ENCODE measurements around the gene TRIM15.
"Not testable (repeated sequence)": the region's sequence is repeated elsewhere in the genome, so short reads cannot be mapped to it uniquely, and the experiment has no call there.

The TRIM15 gene

GRCh38 chr6:30162265-30163089 is 869 bp upstream of the TRIM15 start:
- no peak for DNase-seq (ENCODE audit: low read depth)

GRCh38 chr6:30163918-30164654 is 740 bp downstream of the TRIM15 start:
- DNase-seq (ENCODE audit: low read depth), result no peak

- DNase-seq (ENCODE audit: low read depth), result no peak
Measured at GRCh38 chr6:30164714-30165113, 1.4 kb downstream of the TRIM15 start.

GRCh38 chr6:30165238-30165637 is 1.9 kb downstream of the TRIM15 start:
- DNase-seq (ENCODE audit: low read depth), result not testable (repeated sequence)

- no peak for DNase-seq (ENCODE audit: low read depth)
Measured at GRCh38 chr6:30167101-30167500, 3.8 kb downstream of the TRIM15 start.

GRCh38 chr6:30168741-30169140 is 5.4 kb downstream of the TRIM15 start:
- no peak for DNase-seq (ENCODE audit: low read depth)

- DNase-seq (ENCODE audit: low read depth), result peak; percentile 52
Measured at GRCh38 chr6:30169658-30170614, 6.6 kb downstream of the TRIM15 start.

- peak; percentile 18 for DNase-seq (ENCODE audit: low read depth)
Measured at GRCh38 chr6:30171677-30172471, 8.5 kb downstream of the TRIM15 start.

GRCh38 chr6:30172681-30173080 is 9.3 kb downstream of the TRIM15 start:
- DNase-seq (ENCODE audit: low read depth), result no peak

GRCh38 chr6:30175765-30176164 is 12.4 kb downstream of the TRIM15 start:
- DNase-seq (ENCODE audit: low read depth), result no peak

- DNase-seq (ENCODE audit: low read depth), result no peak
Measured at GRCh38 chr6:30178837-30179236, 15.5 kb downstream of the TRIM15 start.

GRCh38 chr6:30180145-30180544 is 16.8 kb downstream of the TRIM15 start:
- DNase-seq (ENCODE audit: low read depth), result no peak

GRCh38 chr6:30184417-30185031 is 21.2 kb downstream of the TRIM15 start:
- DNase-seq (ENCODE audit: low read depth), result no peak

- DNase-seq (ENCODE audit: low read depth), result no peak
Measured at GRCh38 chr6:30185846-30186484, 22.6 kb downstream of the TRIM15 start.

- no peak for DNase-seq (ENCODE audit: low read depth)
Measured at GRCh38 chr6:30188541-30188940, 25.2 kb downstream of the TRIM15 start.

- peak; percentile 47 for DNase-seq (ENCODE audit: low read depth)
Measured at GRCh38 chr6:30192076-30192475, 28.7 kb downstream of the TRIM15 start.

GRCh38 chr6:30194797-30195690 is 31.7 kb downstream of the TRIM15 start:
- DNase-seq (ENCODE audit: low read depth), result peak; percentile 48

GRCh38 chr6:30195951-30196350 is 32.6 kb downstream of the TRIM15 start:
- no peak for DNase-seq (ENCODE audit: low read depth)

GRCh38 chr6:30196376-30196775 is 33.0 kb downstream of the TRIM15 start:
- no peak for DNase-seq (ENCODE audit: low read depth)

All from iris pigment epithelial cell (primary cell).